LNCaP clone FGC (cell line): Measurements from ENCODE around the gene DCAF6.

Experiments
- DNase-seq: peaks from one replicate; pipeline ENCODE4 v3.0.0-alpha.2; 2011; ENCODE audit warnings: low read depth
- H3K4me3 ChIP-seq: 2 replicates; pipeline ENCODE4 v1.5.1; 2011; ENCODE audit warnings: mild to moderate bottlenecking, low read depth, low read length, control low read depth
- CTCF ChIP-seq: IDR thresholded peaks from 2 replicates; pipeline ENCODE4 v1.5.1; 2012; ENCODE audit warnings: mild to moderate bottlenecking; ENCODE audit not compliant: control insufficient read depth, insufficient read depth; ENCODE audit errors: extremely low read depth

DCAF6 gene

GRCh38 chr1:168099337-168099801, 162.9 kb downstream of the DCAF6 start:
- TF ChIP-seq CTCF = no peak
- no peak for DNase-seq
- H3K4me3 ChIP-seq = no peak overlapping the region

- H3K4me3 ChIP-seq = no peak overlapping the region
- DNase-seq = no peak
- no peak for TF ChIP-seq CTCF
These were observed 164.0 kb downstream of the DCAF6 start for GRCh38 chr1:168100315-168101002.

- no peak for DNase-seq
- TF ChIP-seq CTCF = no peak
These were observed 164.9 kb downstream of the DCAF6 start for GRCh38 chr1:168101336-168101735.

GRCh38 chr1:168102487-168102886, 166.0 kb downstream of the DCAF6 start:
- no peak overlapping the region for H3K4me3 ChIP-seq
- TF ChIP-seq CTCF = no peak
- no peak for DNase-seq

More at GRCh38 chr1:168101336-168101735, 164.9 kb downstream of the DCAF6 start:
- H3K4me3 ChIP-seq = no peak overlapping the region

- TF ChIP-seq CTCF = no peak
- DNase-seq = no peak
- H3K4me3 ChIP-seq = no peak overlapping the region
These were observed 168.1 kb downstream of the DCAF6 start for GRCh38 chr1:168104535-168104934.

- no peak for TF ChIP-seq CTCF
- no peak for DNase-seq
- H3K4me3 ChIP-seq = no peak overlapping the region
These were observed 169.4 kb downstream of the DCAF6 start for GRCh38 chr1:168105846-168106245.

GRCh38 chr1:168106274-168106673, 169.8 kb downstream of the DCAF6 start:
- H3K4me3 ChIP-seq = no peak overlapping the region
- DNase-seq = no peak
- no peak for TF ChIP-seq CTCF
